AG04450 (cell line): Measurements from ENCODE around the gene B4GALT1. TPM values are rescaled to one million over a fixed set of nuclear protein-coding genes. Genes with fewer than 3 reads are reported as not detected.
A peak's percentile ranks its signal among the peaks of the same experiment; 100 is the strongest.

Experiments used
- CTCF ChIA-PET: fragments of 300-600, 350-600 bp; formaldehyde crosslinking; extraction: SDS; loops from one replicate; lab custom pipeline; 2022; ENCODE audit warnings: antibody characterized with exemption, inconsistent platforms; lab: Charles Lee
- POLR2A ChIA-PET: fragments of 350-600 bp; formaldehyde crosslinking; extraction: SDS; loops from one replicate; lab custom pipeline; 2021; ENCODE audit warnings: antibody characterized with exemption, inconsistent platforms; lab: Yijun Ruan, JAX
- DNase-seq: peaks from one replicate; pipeline ENCODE4 v3.0.0-alpha.2; 2011; ENCODE audit warnings: low read depth, low spot score
- H3K27ac ChIP-seq: one replicate; pipeline ENCODE4 v1.5.1; 2012; ENCODE audit warnings: low read depth, low read length, control low read depth
- H3K27me3 ChIP-seq: one replicate; pipeline ENCODE4 v1.6.0; 2012; ENCODE audit warnings: low read length; ENCODE audit not compliant: control insufficient read depth, insufficient read depth
- H3K4me3 ChIP-seq: 2 replicates; pipeline ENCODE4 v1.5.1; 2011; ENCODE audit warnings: mild to moderate bottlenecking, low read depth, low read length, control low read depth
- H3K9me3 ChIP-seq: 2 replicates; pipeline ENCODE4 v1.5.1; 2012; ENCODE audit warnings: low read length; ENCODE audit not compliant: control insufficient read depth, insufficient read depth
- polyA plus RNA-seq: library from polyadenylated mRNA; depleted of rRNA; stranded (reverse); fragments of >200 nt; gene quantifications from 2 replicates; pipeline ENCODE4 v1.2.3, GENCODE V29; 2011
- TF ChIP-seq, protein P1 (sequence below): IDR thresholded peaks from 2 replicates; pipeline ENCODE4 v1.5.1; 2011; ENCODE audit warnings: low read depth, low read length, control low read depth, inconsistent platforms

Gene B4GALT1
- polyA plus RNA-seq, 1 experiment: 57.0 TPM

DNA sequence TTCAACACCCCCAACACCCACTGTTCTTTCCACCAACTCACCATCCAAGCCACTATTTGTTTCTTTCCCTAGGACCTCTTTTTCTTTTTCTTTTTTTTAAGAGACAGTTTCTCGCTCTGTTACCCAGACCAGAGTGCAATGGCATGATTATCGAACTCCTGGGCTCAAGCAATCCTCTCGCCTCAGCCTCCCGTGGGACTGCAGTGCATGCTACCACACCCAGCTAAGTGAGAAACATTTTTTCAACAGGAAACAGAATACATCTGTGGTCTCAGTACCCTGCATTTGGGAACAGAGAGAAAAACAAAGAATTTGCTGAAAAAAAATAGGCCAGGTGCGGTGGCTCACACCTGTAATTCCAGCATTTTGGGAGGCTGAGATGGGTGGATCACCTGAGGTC is 24.6 kb downstream of the B4GALT1 start:
- no peaks in the 10 kb centered on the region for H3K27me3 ChIP-seq
- H3K4me3 ChIP-seq: no peak overlapping the region
- TF ChIP-seq, protein P1, sequence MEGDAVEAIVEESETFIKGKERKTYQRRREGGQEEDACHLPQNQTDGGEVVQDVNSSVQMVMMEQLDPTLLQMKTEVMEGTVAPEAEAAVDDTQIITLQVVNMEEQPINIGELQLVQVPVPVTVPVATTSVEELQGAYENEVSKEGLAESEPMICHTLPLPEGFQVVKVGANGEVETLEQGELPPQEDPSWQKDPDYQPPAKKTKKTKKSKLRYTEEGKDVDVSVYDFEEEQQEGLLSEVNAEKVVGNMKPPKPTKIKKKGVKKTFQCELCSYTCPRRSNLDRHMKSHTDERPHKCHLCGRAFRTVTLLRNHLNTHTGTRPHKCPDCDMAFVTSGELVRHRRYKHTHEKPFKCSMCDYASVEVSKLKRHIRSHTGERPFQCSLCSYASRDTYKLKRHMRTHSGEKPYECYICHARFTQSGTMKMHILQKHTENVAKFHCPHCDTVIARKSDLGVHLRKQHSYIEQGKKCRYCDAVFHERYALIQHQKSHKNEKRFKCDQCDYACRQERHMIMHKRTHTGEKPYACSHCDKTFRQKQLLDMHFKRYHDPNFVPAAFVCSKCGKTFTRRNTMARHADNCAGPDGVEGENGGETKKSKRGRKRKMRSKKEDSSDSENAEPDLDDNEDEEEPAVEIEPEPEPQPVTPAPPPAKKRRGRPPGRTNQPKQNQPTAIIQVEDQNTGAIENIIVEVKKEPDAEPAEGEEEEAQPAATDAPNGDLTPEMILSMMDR: no peak
- no peak for DNase-seq
- H3K9me3 ChIP-seq: no peaks in the 10 kb centered on the region; the same call in 1 of the 2 replicates
- ChIA-PET POLR2A (no interaction called here), CTCF (no interaction called here)
- no peak overlapping the region for H3K27ac ChIP-seq

DNA sequence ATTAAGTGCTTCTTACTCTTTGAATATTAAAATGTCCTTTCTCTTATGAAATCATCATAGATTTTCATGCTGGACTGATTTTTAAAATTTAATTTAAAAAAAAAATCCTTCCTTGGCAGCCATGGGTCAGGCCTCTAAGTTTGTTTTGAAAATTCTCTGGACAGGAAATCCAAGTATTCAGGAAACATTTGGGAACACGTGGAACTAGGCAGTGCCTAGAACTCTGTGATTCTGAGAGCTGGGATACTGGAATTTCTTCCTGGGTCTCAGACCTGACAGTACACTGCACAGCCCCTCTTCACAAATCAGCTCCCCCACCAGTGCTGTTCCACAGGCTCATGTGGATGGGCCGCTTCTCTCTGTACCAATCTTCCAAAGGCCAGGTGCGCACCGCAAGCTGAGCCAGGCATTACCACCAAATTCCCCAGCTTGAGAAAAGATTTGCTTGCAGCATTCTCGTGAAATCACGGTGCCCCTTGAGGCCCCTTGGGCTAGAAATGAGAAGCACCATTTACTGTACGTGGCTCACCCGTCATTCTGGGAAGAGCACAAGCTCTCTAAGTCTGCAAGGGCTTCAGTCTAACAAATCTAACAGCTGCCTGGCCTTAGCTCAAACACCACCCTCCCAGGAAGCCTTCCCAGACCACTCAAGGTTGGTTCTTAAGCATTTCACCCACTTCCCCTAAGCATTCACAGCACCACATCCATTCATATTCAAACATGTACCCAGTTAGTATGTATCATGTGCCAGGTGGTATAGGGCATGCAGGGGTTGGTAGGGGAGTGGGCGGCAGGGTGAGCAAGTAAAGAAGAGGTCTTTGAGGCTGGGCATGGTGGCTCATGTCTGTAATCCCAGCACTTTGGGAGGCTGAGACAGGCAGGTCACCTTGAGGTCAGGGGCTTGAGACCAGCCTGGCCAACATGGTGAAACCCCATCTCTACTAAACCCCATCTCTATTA is 26.5 kb downstream of the B4GALT1 start:
- TF ChIP-seq, protein P1: no peak
- Histone ChIP-seq H3K4me3 (no peak overlapping the region), H3K27ac (peak overlapping the region; percentile 84), H3K9me3 (no peaks in the 10 kb centered on the region; the same call in 1 of the 2 replicates), H3K27me3 (no peaks in the 10 kb centered on the region)
- DNase-seq: no peak
- ChIA-PET POLR2A (interaction anchor here (0.6 to 1.5 kb wide), 6 partner anchors 8 to 87 kb away, joined by 3 to 13 read pairs (median 7); partner anchors contain the start of gene B4GALT1), CTCF (interaction anchor here (0.8 to 2.1 kb wide), 3 partner anchors 11 to 86 kb away, joined by 3 to 10 read pairs (median 8); no protein-coding TSS in a partner anchor)

DNA sequence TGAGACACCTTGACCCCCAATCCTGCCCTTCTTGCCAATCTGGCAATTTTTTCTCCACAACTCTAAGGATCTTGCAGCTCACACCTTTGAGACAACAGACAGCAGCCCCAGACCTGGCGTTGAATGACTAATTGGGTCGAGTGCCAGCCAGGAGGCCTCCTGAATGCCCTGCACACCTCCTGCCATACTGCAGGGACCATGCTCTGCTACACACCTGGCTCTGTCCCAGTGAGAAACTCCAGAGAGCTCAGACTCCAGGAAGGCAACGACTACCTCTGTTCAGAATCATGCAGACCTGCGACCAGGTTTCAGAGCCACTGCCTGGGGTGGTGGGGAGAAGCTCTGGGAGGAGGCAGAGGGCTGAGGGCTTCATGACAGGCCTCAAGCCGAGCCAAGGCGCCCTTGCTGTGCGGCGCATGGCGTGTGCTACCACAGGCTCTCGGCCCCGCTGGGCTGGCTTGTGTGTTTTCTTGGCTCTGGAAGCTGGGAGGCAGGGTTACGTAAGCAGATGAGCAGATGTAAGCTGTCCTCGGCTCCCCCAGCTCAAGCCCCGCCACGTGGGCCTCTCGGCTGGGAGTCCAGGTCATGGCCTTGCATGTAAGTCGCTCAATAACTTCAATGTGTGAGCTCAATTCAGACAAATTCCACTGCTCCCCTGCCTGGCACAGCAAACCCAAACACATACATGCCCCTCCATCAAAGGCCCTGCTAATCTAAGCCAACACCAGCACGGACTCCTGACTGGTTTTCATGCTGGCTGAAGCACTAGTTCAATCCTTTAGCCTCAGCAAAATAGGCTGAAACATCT is 27.5 kb downstream of the B4GALT1 start:
- TF ChIP-seq, protein P1: no peak
- Histone ChIP-seq H3K27ac (peak overlapping the region; percentile 84), H3K27me3 (no peaks in the 10 kb centered on the region), H3K9me3 (no peaks in the 10 kb centered on the region; the same call in 1 of the 2 replicates), H3K4me3 (peak overlapping the region; percentile 20)
- peak; percentile 90 for DNase-seq
- ChIA-PET CTCF (interaction anchor here (0.5 to 2.1 kb wide), 3 partner anchors 12 to 87 kb away, joined by 4 to 10 read pairs (median 8); no protein-coding TSS in a partner anchor), POLR2A (interaction anchor here (0.6 to 1.5 kb wide), 9 partner anchors 11 to 125 kb away, joined by 3 to 13 read pairs (median 4); partner anchors contain the start of genes B4GALT1, BAG1, CHMP5 and DNAJA1)

DNA sequence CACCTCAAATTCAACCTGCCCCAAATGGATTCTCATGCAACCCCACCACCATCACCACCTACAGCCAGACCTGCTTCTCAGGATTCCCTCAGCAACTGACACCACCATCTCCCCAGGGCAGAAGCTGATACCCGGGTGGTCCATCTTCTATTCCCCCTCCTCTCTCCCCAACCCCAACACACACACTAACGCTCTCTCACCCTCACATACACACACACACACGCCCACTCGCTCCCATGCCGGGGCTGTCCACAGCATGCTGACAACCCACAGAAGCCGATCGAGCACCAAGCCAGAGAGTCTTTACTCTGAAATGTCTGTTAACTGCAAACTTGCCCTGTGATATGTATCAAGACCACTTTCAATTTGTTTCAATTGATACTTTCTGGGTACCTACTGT is 28.4 kb downstream of the B4GALT1 start:
- CTCF ChIA-PET: no interaction called here
- POLR2A ChIA-PET: interaction anchor here (1.1 to 1.5 kb wide), 3 partner anchors 12 to 29 kb away, joined by 5 to 13 read pairs (median 12); partner anchors contain the start of gene B4GALT1
- no peak for DNase-seq
- no peaks in the 10 kb centered on the region; the same call in 1 of the 2 replicates for H3K9me3 ChIP-seq
- TF ChIP-seq, protein P1: no peak
- H3K27me3 ChIP-seq: no peaks in the 10 kb centered on the region
- H3K27ac ChIP-seq: peak overlapping the region; percentile 84
- H3K4me3 ChIP-seq: no peak overlapping the region
